ENCODE data around the gene TIMM13. TPM values are rescaled to one million over a fixed set of nuclear protein-coding genes. Genes with fewer than 3 reads are reported as not detected.

The TIMM13 gene
- total and polyA plus RNA-seq, 2 donors (not counting 3 experiments of a cell fraction or from before 2014, with no cell fraction given): 154 to 160 TPM

GRCh38 chr19:2399582-2399981 is 27.8 kb downstream of the TIMM13 start:
- Histone ChIP-seq H3K4me1 (ENCODE audit: control insufficient read depth, extremely low read depth, insufficient read depth, low read length) (no peaks in the 10 kb centered on the region), H3K27me3 (ENCODE audit: control insufficient read depth in 2 of 2, insufficient read depth in 2 of 2, low read length in 2 of 2) (no peaks in the 10 kb centered on the region), H3K79me2 (ENCODE audit: control insufficient read depth, insufficient read depth, low read length) (no peaks in the 10 kb centered on the region), H3K9me3 (replicated peaks; ENCODE audit: control insufficient read depth, insufficient read depth, low read length) (no peaks in the 10 kb centered on the region), H3K4me2 (ENCODE audit: insufficient read depth, low read length) (no peak overlapping the region), H4K20me1 (replicated peaks; ENCODE audit: control insufficient read depth, extremely low read depth, insufficient read depth, low read length) (no peaks in the 10 kb centered on the region), H3K36me3 (ENCODE audit: control insufficient read depth in 2 of 2, extremely low read depth in 1 of 2, insufficient read depth in 2 of 2, low read length in 2 of 2) (no peaks in the 10 kb centered on the region), H3K4me3 (replicated peaks in 1 of 3; ENCODE audit: insufficient read depth in 1 of 3, low read depth in 1 of 3, low read length in 3 of 3) (no peak overlapping the region), H3K9me1 (replicated peaks; ENCODE audit: control insufficient read depth, extremely low read depth, insufficient read depth, low read length) (no peaks in the 10 kb centered on the region), H3K27ac (ENCODE audit: insufficient read depth, low read depth, low read length) (no peak overlapping the region), H3K9ac (replicated peaks; ENCODE audit: extremely low read depth, insufficient read depth, low read length) (no peak overlapping the region), H2AFZ (ENCODE audit: low read depth, low read length) (no peak overlapping the region)
- ChIA-PET CTCF (interaction anchor here (0.8 kb wide), 1 partner anchor 238 kb away, joined by 3 read pairs; no protein-coding TSS in a partner anchor), POLR2A (no interaction called here)
- dilution Hi-C loops (cut with MboI; ENCODE audit: extremely low pct_ligation_motif_present, low sequenced_read_pairs) (no loop called here), intact Hi-C loops (cut with micrococcal nuclease) (loop anchor here (10.0 kb wide), 1 partner anchor 215 kb away; no protein-coding TSS in a partner anchor)
- no peak for DNase-seq (ENCODE audit: low read depth, low spot score)
- BruUV-seq (replicated peaks): no TSS peak
- no peak for FAIRE-seq
- no peak for TF ChIP-seq EZH2 (IDR thresholded peaks at IDR 0.05; ENCODE audit: borderline replicate concordance, low read depth, low read length, severe bottlenecking)
- no peak for TF ChIP-seq POLR2AphosphoS5 (IDR thresholded peaks at IDR 0.05; ENCODE audit: insufficient read depth, low read depth, low read length)
- TF ChIP-seq CTCF (IDR thresholded peaks at IDR 0.05; ENCODE audit: extremely low read depth in 1 of 2, insufficient read depth in 1 of 2, low read depth in 1 of 2, low read length in 2 of 2): no peak
- no peak for TF ChIP-seq JUN (IDR thresholded peaks at IDR 0.05; ENCODE audit: borderline replicate concordance, insufficient read depth, insufficient read length, low read depth)
- no peak for TF ChIP-seq GATA2 (IDR thresholded peaks at IDR 0.05; ENCODE audit: insufficient read depth, insufficient read length, low read depth, low read length)
- TF ChIP-seq MAX (IDR thresholded peaks at IDR 0.05; ENCODE audit: insufficient read depth, insufficient read length): no peak
- TF ChIP-seq MYC (IDR thresholded peaks at IDR 0.05; ENCODE audit: low read depth, low read length): no peak
- TF ChIP-seq FOS (IDR thresholded peaks at IDR 0.05; ENCODE audit: borderline replicate concordance, insufficient read depth, low read length): no peak
- no peak for TF ChIP-seq POLR2A (IDR thresholded peaks at IDR 0.05; ENCODE audit: low read depth, low read length)

All from endothelial cell of umbilical vein (primary cell).